NCI-H2171 (cell line): Measurements from ENCODE around the gene TRIM2.
A peak's percentile ranks its signal among the peaks of the same experiment; 100 is the strongest.

Experiments
- DNase-seq: peaks from one replicate; lab custom pipeline; 2025; lab: John Stamatoyannopoulos, UW

Gene TRIM2

GRCh38 chr4:153222707-153223426 lies 18.6 kb downstream of the TRIM2 start:
- DNase-seq = no peak

GRCh38 chr4:153223427-153223801 lies 19.2 kb downstream of the TRIM2 start:
- no peak for DNase-seq

GRCh38 chr4:153223930-153224329 lies 19.7 kb downstream of the TRIM2 start:
- DNase-seq = no peak

GRCh38 chr4:153224474-153224873 lies 20.2 kb downstream of the TRIM2 start:
- no peak for DNase-seq

- no peak for DNase-seq
These were observed 23.3 kb downstream of the TRIM2 start for GRCh38 chr4:153227469-153228075.

- no peak for DNase-seq
These were observed 24.4 kb downstream of the TRIM2 start for GRCh38 chr4:153228512-153229140.

- no peak for DNase-seq
These were observed 25.3 kb downstream of the TRIM2 start for GRCh38 chr4:153229545-153229944.

- DNase-seq = no peak
These were observed 28.5 kb downstream of the TRIM2 start for GRCh38 chr4:153232768-153233167.

GRCh38 chr4:153233761-153234371 lies 29.6 kb downstream of the TRIM2 start:
- no peak for DNase-seq

- no peak for DNase-seq
These were observed 30.6 kb downstream of the TRIM2 start for GRCh38 chr4:153234885-153235284.

GRCh38 chr4:153238135-153238919 lies 34.1 kb downstream of the TRIM2 start:
- no peak for DNase-seq

- DNase-seq = no peak
These were observed 35.2 kb downstream of the TRIM2 start for GRCh38 chr4:153239409-153239808.

GRCh38 chr4:153241295-153241694 lies 37.1 kb downstream of the TRIM2 start:
- no peak for DNase-seq

- DNase-seq = peak; percentile 21
These were observed 38.0 kb downstream of the TRIM2 start for GRCh38 chr4:153241970-153242838.

- DNase-seq = no peak
These were observed 38.6 kb downstream of the TRIM2 start for GRCh38 chr4:153242839-153243324.

- no peak for DNase-seq
These were observed 39.2 kb downstream of the TRIM2 start for GRCh38 chr4:153243468-153243867.

- no peak for DNase-seq
These were observed 40.7 kb downstream of the TRIM2 start for GRCh38 chr4:153244969-153245368.

- no peak for DNase-seq
These were observed 41.5 kb downstream of the TRIM2 start for GRCh38 chr4:153245775-153246174.

- DNase-seq = no peak
These were observed 42.3 kb downstream of the TRIM2 start for GRCh38 chr4:153246446-153247115.

- DNase-seq = no peak
These were observed 42.9 kb downstream of the TRIM2 start for GRCh38 chr4:153247116-153247490.
